Endothelial cell of umbilical vein (primary cell): ENCODE measurements around the gene CYP3A5. TPM values are rescaled to one million over a fixed set of nuclear protein-coding genes. Genes with fewer than 3 reads are reported as not detected.

Experiments
- BruUV-seq: library from RNA; stranded (reverse); fragments of 400-500 nt; replicated peaks from 2 replicates; lab custom pipeline; 2021; lab: Mats Ljungman, UMichigan
- CTCF ChIA-PET: fragments of 300-600, 350-600 bp; sonication (Branson Sonifier 250); formaldehyde crosslinking; loops from one replicate; lab custom pipeline; 2021; ENCODE audit warnings: antibody characterized with exemption, inconsistent platforms; lab: Charles Lee
- POLR2A ChIA-PET: fragments of 300-600, 350-600 bp; sonication (Branson Sonifier 250); formaldehyde crosslinking; loops from one replicate; lab custom pipeline; 2021; ENCODE audit warnings: antibody characterized with exemption, inconsistent platforms; lab: Charles Lee
- DNase-seq: peaks from one replicate; pipeline ENCODE4 v3.0.0-alpha.2; 2011; ENCODE audit warnings: low read depth, low spot score
- FAIRE-seq: peaks from 2 replicates; lab custom pipeline; 2011; peaks lifted over from hg19 to GRCh38; lab: Jason Lieb, UNC
- H2AFZ ChIP-seq: 2 replicates; pipeline ENCODE4 v1.6.0; 2012; ENCODE audit warnings: low read depth, low read length, control low read depth, inconsistent platforms
- H3K27ac ChIP-seq: 2 replicates; pipeline ENCODE4 v1.5.1; 2011; ENCODE audit warnings: low read depth, mild to moderate bottlenecking, control low read depth, low read length, moderate library complexity; ENCODE audit not compliant: insufficient read depth
- H3K27me3 ChIP-seq, 2 experiments: 2 replicates each; pipeline versions ENCODE4 v1.6.0 to v1.6.1; 2011; ENCODE audit warnings: low read length in 2 of 2, mixed read lengths in 1 of 2; ENCODE audit not compliant: control insufficient read depth in 2 of 2, insufficient read depth in 2 of 2
- H3K36me3 ChIP-seq, 2 experiments: 2 replicates in 1 of 2; 3 replicates in 1 of 2; pipeline ENCODE4 v1.5.1; 2011; ENCODE audit warnings: low read length in 2 of 2, mild to moderate bottlenecking in 1 of 2, moderate library complexity in 1 of 2; ENCODE audit not compliant: control insufficient read depth in 2 of 2, insufficient read depth in 2 of 2; ENCODE audit errors: extremely low read depth in 1 of 2
- H3K4me1 ChIP-seq: 3 replicates; pipeline ENCODE4 v1.5.1; 2011; ENCODE audit warnings: mild to moderate bottlenecking, low read length; ENCODE audit not compliant: control insufficient read depth, insufficient read depth; ENCODE audit errors: extremely low read depth
- H3K4me2 ChIP-seq: 2 replicates; pipeline ENCODE4 v1.6.1; 2011; ENCODE audit warnings: low read length, control low read depth, mixed read lengths; ENCODE audit not compliant: insufficient read depth
- H3K4me3 ChIP-seq, 3 experiments: fragments of 200-600 bp in 1 of 3; sonication (generic), shearing (Covaris generic) in 1 of 3; replicated peaks in 1 of 3; 2 replicates each; pipeline ENCODE4 v1.5.1; 2011 to 2016; ENCODE audit warnings: control low read depth in 3 of 3, low read length in 3 of 3, mild to moderate bottlenecking in 2 of 3, inconsistent platforms in 1 of 3, low read depth in 1 of 3, moderate library complexity in 1 of 3; ENCODE audit not compliant: insufficient read depth in 1 of 3
- H3K79me2 ChIP-seq: 2 replicates; pipeline ENCODE4 v1.6.0; 2012; ENCODE audit warnings: low read length, inconsistent platforms; ENCODE audit not compliant: control insufficient read depth, insufficient read depth
- H3K9ac ChIP-seq: replicated peaks from 2 replicates; pipeline ENCODE3; 2011; ENCODE audit warnings: low read length, control low read depth; ENCODE audit not compliant: insufficient read depth; ENCODE audit errors: extremely low read depth
- H3K9me1 ChIP-seq: replicated peaks from 3 replicates; pipeline ENCODE4 v1.6.0; 2011; ENCODE audit warnings: mild to moderate bottlenecking, low read length; ENCODE audit not compliant: control insufficient read depth, insufficient read depth; ENCODE audit errors: extremely low read depth
- H3K9me3 ChIP-seq: replicated peaks from 2 replicates; pipeline ENCODE4 v1.5.1; 2012; ENCODE audit warnings: low read length, inconsistent platforms; ENCODE audit not compliant: control insufficient read depth, insufficient read depth
- H4K20me1 ChIP-seq: replicated peaks from 2 replicates; pipeline ENCODE3; 2011; ENCODE audit warnings: mild to moderate bottlenecking, low read length; ENCODE audit not compliant: control insufficient read depth, insufficient read depth; ENCODE audit errors: extremely low read depth
- CTCF ChIP-seq, 2 donors: IDR thresholded peaks; 1 replicate in 1 of 2; 2 replicates in 1 of 2; pipeline ENCODE4 v1.5.1; 2011; ENCODE audit warnings: low read length in 2 of 2, mild to moderate bottlenecking in 2 of 2, moderate library complexity in 2 of 2, control low read depth in 1 of 2, inconsistent platforms in 1 of 2, low read depth in 1 of 2; ENCODE audit not compliant: insufficient read depth in 1 of 2; ENCODE audit errors: extremely low read depth in 1 of 2
- EZH2 ChIP-seq: IDR thresholded peaks from 2 replicates; pipeline ENCODE4 v1.6.1; 2012; ENCODE audit warnings: borderline replicate concordance, low read depth, mild to moderate bottlenecking, moderate library complexity, low read length, inconsistent platforms; ENCODE audit not compliant: severe bottlenecking
- FOS ChIP-seq: IDR thresholded peaks from 2 replicates; pipeline ENCODE4 v1.6.1; 2011; ENCODE audit warnings: mild to moderate bottlenecking, low read length, moderate library complexity, borderline replicate concordance; ENCODE audit not compliant: insufficient read depth
- GATA2 ChIP-seq: IDR thresholded peaks from 2 replicates; pipeline ENCODE4 v1.7.0; 2011; ENCODE audit warnings: low read depth, mild to moderate bottlenecking, moderate library complexity, mixed read lengths, low read length; ENCODE audit not compliant: insufficient read length, insufficient read depth
- JUN ChIP-seq: IDR thresholded peaks from 2 replicates; pipeline ENCODE4 v1.6.1; 2011; ENCODE audit warnings: borderline replicate concordance, low read depth; ENCODE audit not compliant: insufficient read length, insufficient read depth
- MYC ChIP-seq: IDR thresholded peaks from one replicate; pipeline ENCODE4 v1.6.1; 2011; ENCODE audit warnings: mild to moderate bottlenecking, low read depth, low read length
- POLR2A ChIP-seq: IDR thresholded peaks from 2 replicates; pipeline ENCODE4 v1.6.1; 2012; ENCODE audit warnings: low read depth, mild to moderate bottlenecking, control low read depth, low read length
- dilution Hi-C: fragments of 300-500 bp; cut with MboI; formaldehyde crosslinking; loops from one replicate; pipeline ENCODE4 v1.15.0; 2019; ENCODE audit warnings: low sequenced_read_pairs; ENCODE audit not compliant: extremely low pct_ligation_motif_present
- intact Hi-C: fragments of 100-400 bp; cut with micrococcal nuclease; formaldehyde crosslinking; loops from one replicate; pipeline ENCODE4 v1.10.0; 2022
- polyA plus RNA-seq, 4 experiments: library from polyadenylated mRNA; depleted of rRNA in 3 of 4; stranded (reverse) in 3 of 4; unstranded in 1 of 4; fragments of >200 nt; gene quantifications; 2 replicates each; pipeline versions ENCODE4 v1.2.1 to v1.2.3, GENCODE V29; 2011 to 2012; ENCODE audit warnings: missing spikeins in 1 of 4
- total RNA-seq: library from RNA; stranded (reverse); gene quantifications from 2 replicates; pipeline ENCODE4 v1.2.3, GENCODE V29; 2021
- TF ChIP-seq, protein P1 (sequence below): IDR thresholded peaks from 2 replicates; pipeline ENCODE4 v1.6.1; 2011; ENCODE audit not compliant: insufficient read depth, insufficient read length

Gene CYP3A5
- total and polyA plus RNA-seq, 2 donors (not counting 3 experiments of a cell fraction or from before 2014, with no cell fraction given): not detected

GRCh38 chr7:99679032-99679399 lies 780 bp downstream of the CYP3A5 start:
- H3K4me2 ChIP-seq: no peak overlapping the region
- H3K9ac ChIP-seq: no peak overlapping the region
- no peaks in the 10 kb centered on the region for H3K27me3 ChIP-seq
- FAIRE-seq (no peak), DNase-seq (no peak)
- no TSS peak for BruUV-seq
- POLR2A ChIA-PET: no interaction called here
- no peaks in the 10 kb centered on the region for H3K36me3 ChIP-seq
- intact Hi-C loops (no loop called here), dilution Hi-C loops (no loop called here)
- H2AFZ ChIP-seq: no peak overlapping the region
- peak; percentile 8 for TF ChIP-seq FOS
- TF ChIP-seq EZH2: no peak
- CTCF ChIA-PET: no interaction called here
- no peaks in the 10 kb centered on the region for H3K4me1 ChIP-seq
- no peak overlapping the region for H3K27ac ChIP-seq
- no peaks in the 10 kb centered on the region for H3K79me2 ChIP-seq
- no peak overlapping the region for H3K4me3 ChIP-seq
- no peaks in the 10 kb centered on the region for H3K9me1 ChIP-seq
- H3K9me3 ChIP-seq: no peaks in the 10 kb centered on the region
- H4K20me1 ChIP-seq: no peaks in the 10 kb centered on the region

- no peaks in the 10 kb centered on the region for H4K20me1 ChIP-seq
- CTCF ChIA-PET: no interaction called here
- DNase-seq: no peak
Measured at GRCh38 chr7:99677648-99678045, 2.1 kb downstream of the CYP3A5 start.

More at GRCh38 chr7:99677648-99678045, 2.1 kb downstream of the CYP3A5 start:
- Histone ChIP-seq H3K9me1 (no peaks in the 10 kb centered on the region), H3K4me3 (no peak overlapping the region), H3K4me1 (no peaks in the 10 kb centered on the region), H3K27me3 (no peaks in the 10 kb centered on the region), H3K4me2 (no peak overlapping the region), H3K9me3 (no peaks in the 10 kb centered on the region), H3K9ac (no peak overlapping the region), H3K36me3 (no peaks in the 10 kb centered on the region), H3K27ac (no peak overlapping the region), H2AFZ (no peak overlapping the region), H3K79me2 (no peaks in the 10 kb centered on the region)
- dilution Hi-C loops: no loop called here
- no peak for FAIRE-seq
- BruUV-seq: no TSS peak
- POLR2A ChIA-PET: no interaction called here
- TF ChIP-seq EZH2 (no peak), GATA2 (no peak), POLR2A (no peak), CTCF (IDR thresholded peaks at IDR 0.05; ENCODE audit: extremely low read depth in 1 of 2, insufficient read depth in 1 of 2, low read depth in 1 of 2, low read length in 2 of 2) (no peak), MYC (no peak), FOS (no peak), JUN (no peak)
- TF ChIP-seq, protein P1, sequence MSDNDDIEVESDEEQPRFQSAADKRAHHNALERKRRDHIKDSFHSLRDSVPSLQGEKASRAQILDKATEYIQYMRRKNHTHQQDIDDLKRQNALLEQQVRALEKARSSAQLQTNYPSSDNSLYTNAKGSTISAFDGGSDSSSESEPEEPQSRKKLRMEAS: no peak
- intact Hi-C loops: no loop called here
